ENCODE results near the gene ZBED5.

ZBED5 gene

GRCh38 chr11:10875430-10876021 is 17.7 kb upstream of the ZBED5 start:
- Histone ChIP-seq H3K4me3 (ENCODE audit: low read length) (no peak overlapping the region), H3K9me3 (ENCODE audit: control insufficient read depth, low read depth, low read length) (no peaks in the 10 kb centered on the region), H3K27me3 (ENCODE audit: control insufficient read depth, insufficient read depth, low read length) (no peaks in the 10 kb centered on the region), H3K36me3 (ENCODE audit: control insufficient read depth, low read depth, low read length) (no peaks in the 10 kb centered on the region), H3K27ac (ENCODE audit: low read length) (no peak overlapping the region), H3K4me1 (ENCODE audit: control insufficient read depth, low read depth, low read length) (peaks cover 2% of the 10 kb centered on the region), H3K9ac (ENCODE audit: low read length) (no peak overlapping the region)

GRCh38 chr11:10872097-10872496 is 14.2 kb upstream of the ZBED5 start:
- Histone ChIP-seq H3K9me3 (ENCODE audit: control insufficient read depth, low read depth, low read length) (no peaks in the 10 kb centered on the region), H3K9ac (ENCODE audit: low read length) (no peak overlapping the region), H3K27ac (ENCODE audit: low read length) (no peak overlapping the region), H3K4me1 (ENCODE audit: control insufficient read depth, low read depth, low read length) (peaks cover 2% of the 10 kb centered on the region), H3K27me3 (ENCODE audit: control insufficient read depth, insufficient read depth, low read length) (no peaks in the 10 kb centered on the region), H3K36me3 (ENCODE audit: control insufficient read depth, low read depth, low read length) (no peaks in the 10 kb centered on the region), H3K4me3 (ENCODE audit: low read length) (no peak overlapping the region)

GRCh38 chr11:10868352-10868751 is 10.5 kb upstream of the ZBED5 start:
- Histone ChIP-seq H3K27me3 (ENCODE audit: control insufficient read depth, insufficient read depth, low read length) (no peaks in the 10 kb centered on the region), H3K4me1 (ENCODE audit: control insufficient read depth, low read depth, low read length) (no peaks in the 10 kb centered on the region), H3K4me3 (ENCODE audit: low read length) (no peak overlapping the region), H3K36me3 (ENCODE audit: control insufficient read depth, low read depth, low read length) (no peaks in the 10 kb centered on the region), H3K9me3 (ENCODE audit: control insufficient read depth, low read depth, low read length) (no peaks in the 10 kb centered on the region), H3K9ac (ENCODE audit: low read length) (no peak overlapping the region), H3K27ac (ENCODE audit: low read length) (no peak overlapping the region)

- no peaks in the 10 kb centered on the region for H3K36me3 ChIP-seq (ENCODE audit: control insufficient read depth, low read depth, low read length)
- no peaks in the 10 kb centered on the region for H3K9me3 ChIP-seq (ENCODE audit: control insufficient read depth, low read depth, low read length)
- H3K27me3 ChIP-seq (ENCODE audit: control insufficient read depth, insufficient read depth, low read length): no peaks in the 10 kb centered on the region
- H3K27ac ChIP-seq (ENCODE audit: low read length): no peak overlapping the region
- no peak overlapping the region for H3K9ac ChIP-seq (ENCODE audit: low read length)
- H3K4me3 ChIP-seq (ENCODE audit: low read length): no peak overlapping the region
- no peaks in the 10 kb centered on the region for H3K4me1 ChIP-seq (ENCODE audit: control insufficient read depth, low read depth, low read length)
These were observed 9.1 kb upstream of the ZBED5 start for GRCh38 chr11:10866893-10867331.

GRCh38 chr11:10865837-10866270 is 8.0 kb upstream of the ZBED5 start:
- Histone ChIP-seq H3K9ac (ENCODE audit: low read length) (no peak overlapping the region), H3K27ac (ENCODE audit: low read length) (no peak overlapping the region), H3K4me1 (ENCODE audit: control insufficient read depth, low read depth, low read length) (no peaks in the 10 kb centered on the region), H3K27me3 (ENCODE audit: control insufficient read depth, insufficient read depth, low read length) (no peaks in the 10 kb centered on the region), H3K36me3 (ENCODE audit: control insufficient read depth, low read depth, low read length) (no peaks in the 10 kb centered on the region), H3K9me3 (ENCODE audit: control insufficient read depth, low read depth, low read length) (no peaks in the 10 kb centered on the region), H3K4me3 (ENCODE audit: low read length) (no peak overlapping the region)

GRCh38 chr11:10864688-10865087 is 6.8 kb upstream of the ZBED5 start:
- Histone ChIP-seq H3K9me3 (ENCODE audit: control insufficient read depth, low read depth, low read length) (no peaks in the 10 kb centered on the region), H3K27ac (ENCODE audit: low read length) (no peak overlapping the region), H3K36me3 (ENCODE audit: control insufficient read depth, low read depth, low read length) (no peaks in the 10 kb centered on the region), H3K27me3 (ENCODE audit: control insufficient read depth, insufficient read depth, low read length) (no peaks in the 10 kb centered on the region), H3K9ac (ENCODE audit: low read length) (no peak overlapping the region), H3K4me1 (ENCODE audit: control insufficient read depth, low read depth, low read length) (peaks cover 4% of the 10 kb centered on the region), H3K4me3 (ENCODE audit: low read length) (no peak overlapping the region)

DNA sequence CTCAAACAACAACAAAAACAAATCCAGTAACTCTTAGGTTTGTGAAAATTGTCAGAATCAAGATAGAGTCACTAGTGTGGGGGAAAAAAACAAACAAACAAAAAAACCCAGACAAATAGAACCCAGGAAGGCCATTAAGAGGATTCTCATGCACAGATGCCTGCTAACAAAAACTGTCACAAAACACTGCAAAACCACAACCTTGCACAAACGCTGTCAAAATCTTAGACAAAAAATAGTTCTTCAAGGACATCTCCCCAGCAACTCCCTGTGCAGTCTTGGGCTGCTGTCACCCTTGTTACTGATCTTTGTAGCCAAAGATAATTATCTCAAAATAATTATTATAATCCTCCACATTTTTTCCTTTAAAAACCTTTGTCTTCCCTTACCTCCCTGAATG is 4.6 kb upstream of the ZBED5 start:
- Histone ChIP-seq H3K4me3 (ENCODE audit: low read length) (no peak overlapping the region), H3K27ac (ENCODE audit: low read length) (no peak overlapping the region), H3K4me1 (ENCODE audit: control insufficient read depth, low read depth, low read length) (peaks cover 4% of the 10 kb centered on the region), H3K9me3 (ENCODE audit: control insufficient read depth, low read depth, low read length) (no peaks in the 10 kb centered on the region), H3K27me3 (ENCODE audit: control insufficient read depth, insufficient read depth, low read length) (no peaks in the 10 kb centered on the region), H3K36me3 (ENCODE audit: control insufficient read depth, low read depth, low read length) (no peaks in the 10 kb centered on the region), H3K9ac (ENCODE audit: low read length) (no peak overlapping the region)

DNA sequence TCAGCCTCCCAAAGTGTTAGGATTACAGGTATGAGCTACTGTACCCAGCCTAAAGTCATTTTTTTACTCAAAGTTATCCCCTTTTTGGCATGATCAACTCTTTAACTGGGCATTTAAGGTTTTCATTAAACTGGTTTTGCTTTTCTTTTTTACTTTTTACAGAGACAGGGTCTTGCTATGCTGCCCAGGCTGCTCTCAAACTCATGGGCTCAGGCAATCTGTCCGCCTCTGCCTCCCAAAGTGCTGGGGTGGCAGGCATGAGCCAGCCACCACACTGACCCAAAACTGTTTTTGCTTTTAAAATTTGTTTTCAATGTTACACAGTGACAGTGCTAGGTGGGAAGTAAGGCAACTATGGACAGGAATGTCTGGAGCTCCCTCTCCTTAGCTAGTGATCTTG is 3.9 kb upstream of the ZBED5 start:
- no peak overlapping the region for H3K27ac ChIP-seq (ENCODE audit: low read length)

DNA sequence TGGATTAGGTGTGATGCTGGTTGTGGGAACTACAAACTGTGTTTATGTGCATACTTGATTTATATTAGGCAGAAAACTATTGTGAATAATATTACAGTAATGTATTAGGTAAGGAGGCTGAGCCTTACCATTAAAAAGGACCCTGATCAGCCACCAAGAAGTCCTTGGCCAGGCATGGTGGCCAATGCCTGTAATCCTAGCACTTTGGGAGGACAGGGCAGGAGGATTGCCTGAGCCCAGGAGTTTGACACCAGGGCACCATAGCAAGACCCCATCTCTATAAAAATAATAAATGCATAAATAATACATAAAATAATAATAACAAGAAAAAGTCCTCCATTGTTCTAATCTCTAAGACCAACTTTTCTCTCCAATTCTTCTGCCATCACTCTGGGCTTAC is 3.2 kb upstream of the ZBED5 start:
- Histone ChIP-seq H3K27ac (ENCODE audit: low read length) (no peak overlapping the region), H3K27me3 (ENCODE audit: control insufficient read depth, insufficient read depth, low read length) (no peaks in the 10 kb centered on the region), H3K9ac (ENCODE audit: low read length) (no peak overlapping the region), H3K9me3 (ENCODE audit: control insufficient read depth, low read depth, low read length) (no peaks in the 10 kb centered on the region), H3K36me3 (ENCODE audit: control insufficient read depth, low read depth, low read length) (no peaks in the 10 kb centered on the region), H3K4me3 (ENCODE audit: low read length) (no peak overlapping the region), H3K4me1 (ENCODE audit: control insufficient read depth, low read depth, low read length) (peaks cover 9% of the 10 kb centered on the region)

More for the DNA sequence above, 3.9 kb upstream of the ZBED5 start:
- Histone ChIP-seq H3K4me1 (ENCODE audit: control insufficient read depth, low read depth, low read length) (peaks cover 4% of the 10 kb centered on the region), H3K9me3 (ENCODE audit: control insufficient read depth, low read depth, low read length) (no peaks in the 10 kb centered on the region), H3K27me3 (ENCODE audit: control insufficient read depth, insufficient read depth, low read length) (no peaks in the 10 kb centered on the region), H3K9ac (ENCODE audit: low read length) (no peak overlapping the region), H3K4me3 (ENCODE audit: low read length) (no peak overlapping the region), H3K36me3 (ENCODE audit: control insufficient read depth, low read depth, low read length) (no peaks in the 10 kb centered on the region)

- Histone ChIP-seq H3K9me3 (ENCODE audit: control insufficient read depth, low read depth, low read length) (no peaks in the 10 kb centered on the region), H3K36me3 (ENCODE audit: control insufficient read depth, low read depth, low read length) (peaks cover 23% of the 10 kb centered on the region), H3K4me3 (ENCODE audit: low read length) (peak overlapping the region; percentile 99), H3K4me1 (ENCODE audit: control insufficient read depth, low read depth, low read length) (peaks cover 12% of the 10 kb centered on the region), H3K27ac (ENCODE audit: low read length) (peak overlapping the region; percentile 71), H3K27me3 (ENCODE audit: control insufficient read depth, insufficient read depth, low read length) (no peaks in the 10 kb centered on the region), H3K9ac (ENCODE audit: low read length) (peak overlapping the region; percentile 98)
These were observed 829 bp upstream of the ZBED5 start for GRCh38 chr11:10858439-10859325.

DNA sequence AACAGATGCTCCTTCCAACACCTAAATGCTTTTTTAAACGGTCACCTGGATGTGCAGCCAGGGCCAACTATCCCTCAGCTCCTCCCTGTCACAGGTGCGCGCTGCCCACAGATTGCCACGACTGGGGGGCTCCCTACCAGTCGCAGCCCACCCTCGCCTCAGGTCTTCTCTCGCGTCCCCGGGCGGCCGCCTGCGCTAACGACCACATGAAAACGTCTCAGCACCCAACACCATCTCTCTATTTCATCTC is 469 bp downstream of the ZBED5 start:
- H3K9ac ChIP-seq (ENCODE audit: low read length): peak overlapping the region; percentile 98
- H3K27me3 ChIP-seq (ENCODE audit: control insufficient read depth, insufficient read depth, low read length): no peaks in the 10 kb centered on the region
- peak overlapping the region; percentile 95 for H3K27ac ChIP-seq (ENCODE audit: low read length)
- H3K9me3 ChIP-seq (ENCODE audit: control insufficient read depth, low read depth, low read length): no peaks in the 10 kb centered on the region
- peak overlapping the region; percentile 99 for H3K4me3 ChIP-seq (ENCODE audit: low read length)
- H3K4me1 ChIP-seq (ENCODE audit: control insufficient read depth, low read depth, low read length): peaks cover 12% of the 10 kb centered on the region
- peaks cover 36% of the 10 kb centered on the region for H3K36me3 ChIP-seq (ENCODE audit: control insufficient read depth, low read depth, low read length)

All from iPS-18a (cell line).